Measurements from ENCODE around the gene ABO. TPM values are rescaled to one million over a fixed set of nuclear protein-coding genes. Genes with fewer than 3 reads are reported as not detected.

The ABO gene
- total RNA-seq, 4 donors from 2014 or later: 2.6 to 17.9 (median 7.9) TPM

GRCh38 chr9:133257465-133257956 is 17.5 kb downstream of the ABO start:
- no peak overlapping the region for H3K27ac ChIP-seq
- H3K4me3 ChIP-seq: no peak overlapping the region
- TF ChIP-seq POLR2AphosphoS5 (IDR thresholded peaks at IDR 0.05) (no peak), EP300 (IDR thresholded peaks at IDR 0.05) (no peak), CTCF (IDR thresholded peaks at IDR 0.05) (no peak), POLR2A (IDR thresholded peaks at IDR 0.05) (no peak)
- DNase-seq (ENCODE audit: low spot score in 2 of 2): peak in 1 of 2 donors; percentile 77
- whole genome bisulfite sequencing: 62% methylated on average over 2 of the region's 13 CpGs
- H3K27me3 ChIP-seq: no peaks in the 10 kb centered on the region
- H3K9me3 ChIP-seq: no peaks in the 10 kb centered on the region
- no peaks in the 10 kb centered on the region for H3K36me3 ChIP-seq
- H3K4me1 ChIP-seq: peaks cover 8% of the 10 kb centered on the region

DNA sequence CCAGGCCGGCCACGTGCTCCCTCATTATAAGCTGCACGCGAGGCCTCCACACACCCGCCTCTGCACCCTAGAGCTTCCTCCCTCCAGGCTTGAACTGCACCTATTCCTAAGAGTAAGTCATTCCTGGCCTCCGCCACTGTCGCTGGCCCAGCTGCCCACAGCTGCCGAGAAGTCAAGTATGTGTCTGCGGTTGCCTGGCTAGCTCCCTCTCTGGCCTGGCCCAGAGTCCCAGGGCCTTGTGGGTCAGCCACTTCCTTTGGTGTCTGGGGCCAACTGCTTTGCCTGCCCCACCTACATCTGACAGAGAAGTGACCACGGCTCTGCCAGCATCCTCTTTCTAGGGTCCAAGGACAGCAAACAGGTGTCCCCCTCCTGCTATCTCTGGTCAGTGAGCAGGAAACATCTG is 18.3 kb downstream of the ABO start:
- no peaks in the 10 kb centered on the region for H3K27me3 ChIP-seq
- 79% methylated on average over 9 of the region's 10 CpGs for WGBS
- H3K4me1 ChIP-seq: peaks cover 16% of the 10 kb centered on the region
- H3K36me3 ChIP-seq: no peaks in the 10 kb centered on the region
- peak in 1 of 2 donors; percentile 73 for DNase-seq (ENCODE audit: low spot score in 2 of 2)
- no peak overlapping the region for H3K4me3 ChIP-seq
- H3K27ac ChIP-seq: no peak overlapping the region
- H3K9me3 ChIP-seq: no peaks in the 10 kb centered on the region
- TF ChIP-seq POLR2AphosphoS5 (IDR thresholded peaks at IDR 0.05) (no peak), EP300 (IDR thresholded peaks at IDR 0.05) (no peak), CTCF (IDR thresholded peaks at IDR 0.05) (no peak), POLR2A (IDR thresholded peaks at IDR 0.05) (no peak)

DNA sequence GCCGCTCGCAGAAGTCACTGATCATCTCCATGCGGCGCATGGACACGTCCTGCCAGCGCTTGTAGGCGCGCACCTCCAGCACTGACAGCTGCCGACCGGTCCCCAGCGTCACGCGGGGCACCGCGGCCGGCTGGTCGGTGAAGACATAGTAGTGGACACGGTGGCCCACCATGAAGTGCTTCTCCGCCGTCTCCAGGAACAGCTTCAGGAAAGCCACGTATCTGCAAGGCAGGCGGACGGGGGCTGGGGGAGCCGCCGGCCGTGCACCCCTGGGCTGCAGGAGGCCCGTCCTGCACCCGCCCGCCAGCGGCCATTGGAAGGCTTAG is 18.9 kb downstream of the ABO start:
- H3K36me3 ChIP-seq: no peaks in the 10 kb centered on the region
- TF ChIP-seq POLR2A (IDR thresholded peaks at IDR 0.05) (no peak), EP300 (IDR thresholded peaks at IDR 0.05) (no peak), POLR2AphosphoS5 (IDR thresholded peaks at IDR 0.05) (no peak), CTCF (IDR thresholded peaks at IDR 0.05) (no peak)
- no peaks in the 10 kb centered on the region for H3K27me3 ChIP-seq
- H3K4me1 ChIP-seq: peaks cover 21% of the 10 kb centered on the region
- H3K4me3 ChIP-seq: no peak overlapping the region
- WGBS: 100% methylated on average over 6 of the region's 30 CpGs
- peak in 1 of 2 donors; percentile 48 for DNase-seq (ENCODE audit: low spot score in 2 of 2)
- H3K27ac ChIP-seq: no peak overlapping the region
- no peaks in the 10 kb centered on the region for H3K9me3 ChIP-seq

GRCh38 chr9:133255371-133256135 is 19.4 kb downstream of the ABO start:
- H3K36me3 ChIP-seq: no peaks in the 10 kb centered on the region
- H3K27ac ChIP-seq: no peak overlapping the region
- no peak for TF ChIP-seq EP300 (IDR thresholded peaks at IDR 0.05)
- TF ChIP-seq POLR2AphosphoS5 (IDR thresholded peaks at IDR 0.05): no peak
- 88% methylated on average over 19 of the region's 42 CpGs for WGBS
- H3K9me3 ChIP-seq: no peaks in the 10 kb centered on the region
- no peaks in the 10 kb centered on the region for H3K27me3 ChIP-seq
- no peak overlapping the region for H3K4me3 ChIP-seq
- DNase-seq (ENCODE audit: low spot score in 2 of 2): peak in 1 of 2 donors; percentile 60
- peaks cover 21% of the 10 kb centered on the region for H3K4me1 ChIP-seq

GRCh38 chr9:133254471-133254870 is 20.5 kb downstream of the ABO start:
- no peak overlapping the region for H3K27ac ChIP-seq
- H3K4me1 ChIP-seq: peaks cover 21% of the 10 kb centered on the region
- H3K9me3 ChIP-seq: no peaks in the 10 kb centered on the region
- no peaks in the 10 kb centered on the region for H3K36me3 ChIP-seq
- TF ChIP-seq CTCF (IDR thresholded peaks at IDR 0.05) (no peak), POLR2AphosphoS5 (IDR thresholded peaks at IDR 0.05) (no peak), EP300 (IDR thresholded peaks at IDR 0.05) (no peak), POLR2A (IDR thresholded peaks at IDR 0.05) (no peak)
- no peak for DNase-seq (ENCODE audit: low spot score in 2 of 2)
- H3K4me3 ChIP-seq: no peak overlapping the region
- no peaks in the 10 kb centered on the region for H3K27me3 ChIP-seq
- 81% methylated on average over 4 of the region's 5 CpGs for WGBS

Data from suprapubic skin (tissue), 4 donors.